ENCODE measurements around the gene SWI5.
"Not testable (repeated sequence)": the region's sequence is repeated elsewhere in the genome, so short reads cannot be mapped to it uniquely, and the experiment has no call there.

SWI5 gene

GRCh38 chr9:128276574-128277270 lies 646 bp downstream of the SWI5 start:
- DNase-seq (ENCODE audit: low read depth in 2 of 2, low spot score in 1 of 2), result no peak

- not testable (repeated sequence) for DNase-seq (ENCODE audit: low read depth in 2 of 2, low spot score in 1 of 2)
Observed at GRCh38 chr9:128279088-128280073, 3.3 kb downstream of the SWI5 start.

GRCh38 chr9:128280084-128280622 lies 4.1 kb downstream of the SWI5 start:
- DNase-seq (ENCODE audit: low read depth in 2 of 2, low spot score in 1 of 2), result no peak

- DNase-seq (ENCODE audit: low read depth in 2 of 2, low spot score in 1 of 2), result no peak
Observed at GRCh38 chr9:128282500-128282899, 6.4 kb downstream of the SWI5 start.

- DNase-seq (ENCODE audit: low read depth in 2 of 2, low spot score in 1 of 2), result no peak
Observed at GRCh38 chr9:128285033-128285784, 9.1 kb downstream of the SWI5 start.

GRCh38 chr9:128286440-128286839 lies 10.4 kb downstream of the SWI5 start:
- no peak for DNase-seq (ENCODE audit: low read depth in 2 of 2, low spot score in 1 of 2)

- DNase-seq (ENCODE audit: low read depth in 2 of 2, low spot score in 1 of 2), result no peak
Observed at GRCh38 chr9:128288273-128289004, 12.4 kb downstream of the SWI5 start.

GRCh38 chr9:128292009-128292408 lies 15.9 kb downstream of the SWI5 start:
- no peak for DNase-seq (ENCODE audit: low read depth in 2 of 2, low spot score in 1 of 2)

GRCh38 chr9:128293091-128293490 lies 17.0 kb downstream of the SWI5 start:
- no peak for DNase-seq (ENCODE audit: low read depth in 2 of 2, low spot score in 1 of 2)

- no peak for DNase-seq (ENCODE audit: low read depth in 2 of 2, low spot score in 1 of 2)
Observed at GRCh38 chr9:128294142-128294541, 18.1 kb downstream of the SWI5 start.

GRCh38 chr9:128296340-128297220 lies 20.5 kb downstream of the SWI5 start:
- DNase-seq (ENCODE audit: low read depth in 2 of 2, low spot score in 1 of 2), result no peak

- DNase-seq (ENCODE audit: low read depth in 2 of 2, low spot score in 1 of 2), result no peak
Observed at GRCh38 chr9:128297221-128297773, 21.2 kb downstream of the SWI5 start.

- no peak for DNase-seq (ENCODE audit: low read depth in 2 of 2, low spot score in 1 of 2)
Observed at GRCh38 chr9:128298535-128299482, 22.7 kb downstream of the SWI5 start.

GRCh38 chr9:128304136-128304970 lies 28.3 kb downstream of the SWI5 start:
- DNase-seq (ENCODE audit: low read depth in 2 of 2, low spot score in 1 of 2), result no peak

GRCh38 chr9:128304971-128305288 lies 28.9 kb downstream of the SWI5 start:
- no peak for DNase-seq (ENCODE audit: low read depth in 2 of 2, low spot score in 1 of 2)

GRCh38 chr9:128309551-128309950 lies 33.5 kb downstream of the SWI5 start:
- DNase-seq (ENCODE audit: low read depth in 2 of 2, low spot score in 1 of 2), result no peak

GRCh38 chr9:128310461-128310860 lies 34.4 kb downstream of the SWI5 start:
- no peak for DNase-seq (ENCODE audit: low read depth in 2 of 2, low spot score in 1 of 2)

Data from stimulated activated CD8-positive, alpha-beta memory T cell treated with anti-CD3 and anti-CD28 coated beads, Interleukin-4, amount 100 ng/mL, for 4 hours (primary cell).